HL-60 (cell line): Measurements from ENCODE around the gene MBNL1.

Experiments
- GABPA ChIP-seq: IDR thresholded peaks from 2 replicates; pipeline ENCODE4 v1.6.1; 2012; ENCODE audit warnings: low read depth
- POLR2AphosphoS5 ChIP-seq: IDR thresholded peaks from 2 replicates; pipeline ENCODE4 v1.6.1; 2012; ENCODE audit warnings: low read depth
- REST ChIP-seq: IDR thresholded peaks from 2 replicates; pipeline ENCODE4 v1.6.1; 2012; ENCODE audit warnings: low read depth; ENCODE audit not compliant: insufficient replicate concordance
- SPI1 ChIP-seq: IDR thresholded peaks from 2 replicates; pipeline ENCODE4 v1.6.1; 2012; ENCODE audit warnings: low read depth, mild to moderate bottlenecking, borderline replicate concordance
- TF ChIP-seq, protein P1 (sequence below): IDR thresholded peaks from one replicate; pipeline ENCODE4 v1.5.1; 2011; ENCODE audit warnings: low read length, control low read depth, inconsistent platforms; ENCODE audit not compliant: insufficient read depth

DNA sequence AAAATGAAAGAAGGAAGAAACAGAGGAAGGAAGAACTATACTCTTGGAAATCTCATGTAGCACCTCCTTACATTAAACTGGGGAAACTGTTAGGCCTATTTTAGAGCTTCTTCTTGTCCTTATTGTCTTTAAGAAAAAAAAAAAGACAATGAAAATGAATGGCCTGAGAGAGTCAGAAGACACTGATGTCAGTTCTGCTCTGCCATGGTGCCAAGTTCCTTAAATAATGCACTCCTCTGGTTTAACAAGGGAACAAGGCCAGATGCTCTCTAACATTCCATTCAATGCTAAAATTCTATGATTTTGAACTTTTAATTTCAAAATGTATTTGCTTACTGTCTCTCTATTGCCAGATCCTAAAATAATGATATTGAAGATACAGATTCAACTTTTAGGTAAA, 4.4 kb upstream of the MBNL1 start:
- TF ChIP-seq, protein P1, sequence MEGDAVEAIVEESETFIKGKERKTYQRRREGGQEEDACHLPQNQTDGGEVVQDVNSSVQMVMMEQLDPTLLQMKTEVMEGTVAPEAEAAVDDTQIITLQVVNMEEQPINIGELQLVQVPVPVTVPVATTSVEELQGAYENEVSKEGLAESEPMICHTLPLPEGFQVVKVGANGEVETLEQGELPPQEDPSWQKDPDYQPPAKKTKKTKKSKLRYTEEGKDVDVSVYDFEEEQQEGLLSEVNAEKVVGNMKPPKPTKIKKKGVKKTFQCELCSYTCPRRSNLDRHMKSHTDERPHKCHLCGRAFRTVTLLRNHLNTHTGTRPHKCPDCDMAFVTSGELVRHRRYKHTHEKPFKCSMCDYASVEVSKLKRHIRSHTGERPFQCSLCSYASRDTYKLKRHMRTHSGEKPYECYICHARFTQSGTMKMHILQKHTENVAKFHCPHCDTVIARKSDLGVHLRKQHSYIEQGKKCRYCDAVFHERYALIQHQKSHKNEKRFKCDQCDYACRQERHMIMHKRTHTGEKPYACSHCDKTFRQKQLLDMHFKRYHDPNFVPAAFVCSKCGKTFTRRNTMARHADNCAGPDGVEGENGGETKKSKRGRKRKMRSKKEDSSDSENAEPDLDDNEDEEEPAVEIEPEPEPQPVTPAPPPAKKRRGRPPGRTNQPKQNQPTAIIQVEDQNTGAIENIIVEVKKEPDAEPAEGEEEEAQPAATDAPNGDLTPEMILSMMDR, result no peak
- TF ChIP-seq POLR2AphosphoS5 (no peak), REST (no peak), GABPA (no peak), SPI1 (peak; percentile 22; the same call in 1 of the 2 replicates)
